ENCODE data around the gene USB1.

The USB1 gene

GRCh38 chr16:58070585-58070984, 69.4 kb downstream of the USB1 start:
- no peaks in the 10 kb centered on the region for H3K36me3 ChIP-seq (ENCODE audit: control insufficient read depth in 2 of 2, insufficient read depth in 1 of 2, low read length in 2 of 2)
- no peak overlapping the region for H3K4me3 ChIP-seq (ENCODE audit: low read depth, low read length)
- no peaks in the 10 kb centered on the region for H3K4me1 ChIP-seq (ENCODE audit: control insufficient read depth, insufficient read depth, low read length)
- no peaks in the 10 kb centered on the region for H3K9me3 ChIP-seq (ENCODE audit: control insufficient read depth, insufficient read depth, low read depth, low read length)
- ChIA-PET CTCF (interaction anchor here (1.4 kb wide), 1 partner anchor 27 kb away, joined by 10 read pairs; no protein-coding TSS in a partner anchor), POLR2A (no interaction called here)
- H3K27ac ChIP-seq (ENCODE audit: extremely low read depth, low read depth, low read length): no peak overlapping the region
- TF ChIP-seq ZNF202 (tag by site-specific recombination; IDR thresholded peaks at IDR 0.05; ENCODE audit: borderline replicate concordance): no peak
- TF ChIP-seq ZNF211 (tag by site-specific recombination; IDR thresholded peaks at IDR 0.05; ENCODE audit: low read depth): no peak
- TF ChIP-seq ZSCAN16 (tag by site-specific recombination; IDR thresholded peaks at IDR 0.05): no peak
- no peak for TF ChIP-seq ZNF132 (tag by site-specific recombination; IDR thresholded peaks at IDR 0.05; ENCODE audit: borderline replicate concordance)
- TF ChIP-seq ZNF677 (tag by site-specific recombination; IDR thresholded peaks at IDR 0.05): no peak
- TF ChIP-seq ZNF341 (tag by site-specific recombination; IDR thresholded peaks at IDR 0.05; ENCODE audit: low read depth): no peak
- no peak for TF ChIP-seq ZNF2 (tag by site-specific recombination; IDR thresholded peaks at IDR 0.05)
- TF ChIP-seq ZNF645 (tag by site-specific recombination; IDR thresholded peaks at IDR 0.05): no peak
- TF ChIP-seq ZNF10 (tag by site-specific recombination; IDR thresholded peaks at IDR 0.05): no peak
- no peak for TF ChIP-seq ZNF362 (tag by site-specific recombination; IDR thresholded peaks at IDR 0.05)
- no peak for TF ChIP-seq ZNF600 (tag by site-specific recombination; IDR thresholded peaks at IDR 0.05)
- no peak for TF ChIP-seq SP7 (tag by site-specific recombination; IDR thresholded peaks at IDR 0.05)
- TF ChIP-seq GLI2 (tag by site-specific recombination; IDR thresholded peaks at IDR 0.05; ENCODE audit: borderline replicate concordance, low read depth): no peak
- TF ChIP-seq HOXA7 (CRISPR knock-in tag; IDR thresholded peaks at IDR 0.05; ENCODE audit: borderline replicate concordance): no peak

Data from HEK293 (cell line).